ENCODE results near the gene TIMM22. TPM values are rescaled to one million over a fixed set of nuclear protein-coding genes. Genes with fewer than 3 reads are reported as not detected.
A peak's percentile ranks its signal among the peaks of the same experiment; 100 is the strongest.
"Not testable (repeated sequence)": the region's sequence is repeated elsewhere in the genome, so short reads cannot be mapped to it uniquely, and the experiment has no call there.

TIMM22 gene
- total and polyA plus RNA-seq, 12 donors, result 7.8 to 49.0 (median 15.2) TPM

DNA sequence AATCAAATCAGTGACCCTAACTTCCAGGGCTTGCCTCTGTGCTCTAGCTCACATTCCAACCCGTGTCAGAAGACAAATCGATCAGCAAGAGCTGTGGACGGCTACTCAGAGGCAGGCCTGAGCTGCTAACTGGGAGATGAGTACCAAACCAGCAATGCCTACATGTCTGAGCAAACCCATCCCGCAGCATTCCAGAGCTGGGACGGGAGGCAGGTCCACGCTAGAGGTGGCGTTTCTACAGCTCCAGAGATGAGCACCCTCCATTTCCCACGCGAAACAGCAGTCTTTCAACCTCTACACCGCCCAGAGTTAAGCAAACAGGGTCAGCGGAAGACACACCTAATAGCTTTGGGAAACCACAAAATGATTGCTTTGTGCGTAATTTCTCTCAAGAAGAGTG, 23.9 kb upstream of the TIMM22 start:
- 79 to 91% (median 87%) methylated on average over 4 to 12 of the region's 12 CpGs for WGBS, 4 donors
- intact Hi-C loops (cut with DNase I), result loop anchor here in 1 of 2 donors (10.0 kb wide), 1 partner anchor 78 kb away; no protein-coding TSS in a partner anchor
- TF ChIP-seq POLR2A (IDR thresholded peaks at IDR 0.05), result no peak
- TF ChIP-seq, protein P1, sequence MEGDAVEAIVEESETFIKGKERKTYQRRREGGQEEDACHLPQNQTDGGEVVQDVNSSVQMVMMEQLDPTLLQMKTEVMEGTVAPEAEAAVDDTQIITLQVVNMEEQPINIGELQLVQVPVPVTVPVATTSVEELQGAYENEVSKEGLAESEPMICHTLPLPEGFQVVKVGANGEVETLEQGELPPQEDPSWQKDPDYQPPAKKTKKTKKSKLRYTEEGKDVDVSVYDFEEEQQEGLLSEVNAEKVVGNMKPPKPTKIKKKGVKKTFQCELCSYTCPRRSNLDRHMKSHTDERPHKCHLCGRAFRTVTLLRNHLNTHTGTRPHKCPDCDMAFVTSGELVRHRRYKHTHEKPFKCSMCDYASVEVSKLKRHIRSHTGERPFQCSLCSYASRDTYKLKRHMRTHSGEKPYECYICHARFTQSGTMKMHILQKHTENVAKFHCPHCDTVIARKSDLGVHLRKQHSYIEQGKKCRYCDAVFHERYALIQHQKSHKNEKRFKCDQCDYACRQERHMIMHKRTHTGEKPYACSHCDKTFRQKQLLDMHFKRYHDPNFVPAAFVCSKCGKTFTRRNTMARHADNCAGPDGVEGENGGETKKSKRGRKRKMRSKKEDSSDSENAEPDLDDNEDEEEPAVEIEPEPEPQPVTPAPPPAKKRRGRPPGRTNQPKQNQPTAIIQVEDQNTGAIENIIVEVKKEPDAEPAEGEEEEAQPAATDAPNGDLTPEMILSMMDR (IDR thresholded peaks at IDR 0.05), result no peak
- peaks cover 0 to 5% of the 10 kb centered on the region in 2 donors for H3K4me1 ChIP-seq (replicated peaks in 1 of 2)
- no peaks in the 10 kb centered on the region for H3K9me3 ChIP-seq (replicated peaks in 1 of 3)
- H3K4me3 ChIP-seq, result no peak overlapping the region
- H3K27me3 ChIP-seq, result no peaks in the 10 kb centered on the region
- no peak for DNase-seq
- H3K36me3 ChIP-seq (replicated peaks in 1 of 2), result no peaks in the 10 kb centered on the region
- no peak overlapping the region for H3K27ac ChIP-seq

- not testable (repeated sequence) for H3K9me3 ChIP-seq (replicated peaks in 1 of 3); H3K36me3 ChIP-seq (replicated peaks in 1 of 2); H3K27me3 ChIP-seq; DNase-seq; H3K27ac ChIP-seq; H3K4me3 ChIP-seq; H3K4me1 ChIP-seq (replicated peaks in 1 of 2)
- intact Hi-C loops (cut with DNase I), result loop anchor here in 1 of 2 donors (10.0 kb wide), 1 partner anchor 80 kb away; no protein-coding TSS in a partner anchor
- WGBS, 4 donors, result 86 to 98% (median 93%) methylated on average over 2 of the region's 2 CpGs
Measured at GRCh38 chr17:974778-975177, 22.2 kb upstream of the TIMM22 start.

- Histone ChIP-seq H3K27ac (no peak overlapping the region), H3K9me3 (replicated peaks in 1 of 3) (no peaks in the 10 kb centered on the region), H3K4me3 (no peak overlapping the region), H3K36me3 (replicated peaks in 1 of 2) (no peaks in the 10 kb centered on the region), H3K27me3 (no peaks in the 10 kb centered on the region), H3K4me1 (replicated peaks in 1 of 2) (peaks cover 5 to 6% of the 10 kb centered on the region in 2 donors)
- peak in 1 of 7 donors; percentile 15 for DNase-seq
- no peak for TF ChIP-seq POLR2A (IDR thresholded peaks at IDR 0.05)
- TF ChIP-seq, protein P1 (IDR thresholded peaks at IDR 0.05), result no peak
- intact Hi-C loops (cut with DNase I), result loop anchor here in 1 of 2 donors (10.0 kb wide), 1 partner anchor 81 kb away; no protein-coding TSS in a partner anchor
- WGBS, 4 donors, result 48 to 76% (median 64%) methylated on average over 4 to 5 of the region's 5 CpGs
Measured at GRCh38 chr17:975371-975915, 21.5 kb upstream of the TIMM22 start.

DNA sequence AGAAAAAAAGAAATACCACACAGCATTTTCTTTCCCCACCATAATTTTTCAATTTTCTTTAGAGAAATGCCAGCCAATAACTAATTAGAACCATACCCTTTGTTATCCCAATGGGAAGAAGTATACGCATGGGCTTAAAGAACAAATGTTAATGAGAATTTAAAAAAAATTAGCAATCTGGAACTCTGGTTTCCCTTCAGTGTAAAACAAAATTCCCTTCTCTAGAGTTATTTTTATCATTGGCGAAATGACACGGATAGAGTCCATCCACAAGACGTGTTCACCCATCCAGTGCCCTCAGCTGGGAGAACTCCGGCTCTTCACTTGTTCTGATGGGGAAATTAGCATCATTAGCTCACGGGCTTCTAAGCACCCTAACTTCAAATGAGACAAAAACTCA, 20.6 kb upstream of the TIMM22 start:
- Histone ChIP-seq H3K27me3 (no peaks in the 10 kb centered on the region), H3K36me3 (replicated peaks in 1 of 2) (no peaks in the 10 kb centered on the region), H3K27ac (no peak overlapping the region), H3K9me3 (replicated peaks in 1 of 3) (no peaks in the 10 kb centered on the region), H3K4me3 (no peak overlapping the region), H3K4me1 (replicated peaks in 1 of 2) (peaks cover 5 to 9% of the 10 kb centered on the region in 2 donors)
- 83 to 91% (median 87%) methylated on average over 6 of the region's 6 CpGs for WGBS, 4 donors
- intact Hi-C loops (cut with DNase I), result loop anchor here in 1 of 2 donors (10.0 kb wide), 1 partner anchor 82 kb away; no protein-coding TSS in a partner anchor
- no peak for DNase-seq
- TF ChIP-seq POLR2A (IDR thresholded peaks at IDR 0.05), result no peak
- TF ChIP-seq, protein P1 (IDR thresholded peaks at IDR 0.05), result no peak

DNA sequence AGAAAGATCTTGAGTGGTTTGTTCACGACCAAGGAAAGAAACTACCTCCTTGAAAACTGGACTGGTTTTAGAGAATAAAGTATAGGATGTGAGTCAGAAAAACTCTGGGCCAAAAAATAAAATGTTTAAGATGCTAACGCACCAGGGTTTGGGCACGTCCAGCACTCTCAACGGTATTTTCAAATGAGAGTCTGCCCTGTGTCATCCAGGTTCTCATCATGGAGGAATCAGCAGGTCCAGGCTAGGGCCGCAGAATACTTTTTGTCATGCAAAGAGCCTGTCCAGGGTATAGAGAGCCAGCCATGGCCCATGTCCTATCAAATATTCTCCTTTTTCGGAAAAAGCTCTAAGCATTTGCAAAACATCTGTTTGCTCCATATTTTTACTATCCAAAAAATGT, 19.8 kb upstream of the TIMM22 start:
- no peak for DNase-seq
- H3K36me3 ChIP-seq (replicated peaks in 1 of 2), result no peaks in the 10 kb centered on the region
- no peaks in the 10 kb centered on the region for H3K27me3 ChIP-seq
- H3K9me3 ChIP-seq (replicated peaks in 1 of 3), result no peaks in the 10 kb centered on the region
- 88 to 97% (median 90%) methylated on average over 6 of the region's 6 CpGs for WGBS, 4 donors
- H3K27ac ChIP-seq, result no peak overlapping the region
- intact Hi-C loops (cut with DNase I), result loop anchor here in 1 of 2 donors (10.0 kb wide), 1 partner anchor 82 kb away; no protein-coding TSS in a partner anchor
- TF ChIP-seq POLR2A (IDR thresholded peaks at IDR 0.05), result no peak
- TF ChIP-seq, protein P1 (IDR thresholded peaks at IDR 0.05), result no peak
- peaks cover 5 to 9% of the 10 kb centered on the region in 2 donors for H3K4me1 ChIP-seq (replicated peaks in 1 of 2)
- H3K4me3 ChIP-seq, result no peak overlapping the region

All from adrenal gland (tissue), 12 donors.